Measurements from ENCODE around the gene CD81. TPM values are rescaled to one million over a fixed set of nuclear protein-coding genes. Genes with fewer than 3 reads are reported as not detected.

CD81 gene
- total and polyA plus RNA-seq, 10 of the 15 experiments (the other 5 are each of a cell fraction or from before 2014, with no cell fraction given): 2.0 to 145 (median 57.2) TPM

GRCh38 chr11:2398664-2399355 lies 21.7 kb downstream of the CD81 start:
- WGBS (ENCODE audit: insufficient coverage, insufficient replicate concordance, low lambda C conversion rate, missing lambda C conversion rate): 43% methylated on average over 7 of the region's 7 CpGs
- intact Hi-C loops (cut with micrococcal nuclease; ENCODE audit: unreplicated experiment) (loop anchor here (1.0 kb wide), 1 partner anchor 94 kb away; no protein-coding TSS in a partner anchor), in situ Hi-C loops (cut with MboI) (loop anchor here (25.0 kb wide), 1 partner anchor 1587 kb away; the partner anchor contains the start of genes PIDD1, PNPLA2 and RPLP2)
- no peak for TF ChIP-seq NBN (IDR thresholded peaks at IDR 0.05)
- TF ChIP-seq POU2F2 (IDR thresholded peaks at IDR 0.05; ENCODE audit: borderline replicate concordance, low read depth, low read length): no peak
- no peak for TF ChIP-seq SREBF1 (IDR thresholded peaks at IDR 0.05; ENCODE audit: low read length)
- peak; percentile 16; the same call in 1 of the 2 replicates for TF ChIP-seq RAD21 (IDR thresholded peaks at IDR 0.05; ENCODE audit: insufficient read depth, low read depth, low read length)
- TF ChIP-seq MYB (IDR thresholded peaks at IDR 0.05; ENCODE audit: borderline replicate concordance, low read depth, low read length): no peak
- TF ChIP-seq NFXL1 (IDR thresholded peaks at IDR 0.05; ENCODE audit: borderline replicate concordance): no peak
- peak in 2 of 3 experiments; percentile 3 to 26; a peak in 2 of 6 replicates for TF ChIP-seq CTCF (IDR thresholded peaks at IDR 0.05 in 2 of 3, conservative IDR thresholded peaks at IDR 0.05 in 1 of 3; ENCODE audit: control insufficient read depth in 2 of 3, extremely low read depth in 1 of 3, insufficient read depth in 1 of 3, low read depth in 3 of 3, low read length in 3 of 3)
- TF ChIP-seq BACH1 (IDR thresholded peaks at IDR 0.05; ENCODE audit: borderline replicate concordance): no peak
- TF ChIP-seq MAX (IDR thresholded peaks at IDR 0.05; ENCODE audit: low read depth, low read length): no peak
- TF ChIP-seq EED (IDR thresholded peaks at IDR 0.05; ENCODE audit: low read depth): no peak
- TF ChIP-seq POLR2A (IDR thresholded peaks at IDR 0.05; ENCODE audit: low read depth, low read length): peak; percentile 49
- TF ChIP-seq SUPT20H (IDR thresholded peaks at IDR 0.05; ENCODE audit: borderline replicate concordance, control insufficient read depth, low read depth, low read length): no peak
- no peak for TF ChIP-seq BCL11A (IDR thresholded peaks at IDR 0.05; ENCODE audit: low read depth, low read length)
- TF ChIP-seq HDAC2 (IDR thresholded peaks at IDR 0.05): no peak
- Histone ChIP-seq H3K9ac (ENCODE audit: control insufficient read depth, insufficient read depth, low read length) (peak overlapping the region; percentile 93), H3K4me1 (ENCODE audit: control insufficient read depth, insufficient read depth, low read length) (peaks cover 19% of the 10 kb centered on the region), H3K4me3 (peak overlapping the region; percentile 72), H3K27me3 (replicated peaks in 1 of 2; ENCODE audit: control insufficient read depth in 2 of 2, insufficient read depth in 2 of 2, low read length in 1 of 2) (no peaks in the 10 kb centered on the region), H4K20me1 (ENCODE audit: control insufficient read depth, insufficient read depth) (no peaks in the 10 kb centered on the region; the same call in 1 of the 2 replicates), H2AFZ (ENCODE audit: control insufficient read depth, low read depth, low read length) (no peak overlapping the region), H3K9me3 (replicated peaks; ENCODE audit: control insufficient read depth, insufficient read depth, low read length) (no peaks in the 10 kb centered on the region), H3K79me2 (ENCODE audit: control insufficient read depth, insufficient read depth, low read length) (peaks cover 24% of the 10 kb centered on the region), H3K27ac (ENCODE audit: control insufficient read depth, insufficient read depth) (peak overlapping the region; percentile 89; the same call in 1 of the 2 replicates), H3K36me3 (ENCODE audit: control insufficient read depth in 2 of 2, insufficient read depth in 2 of 2, low read length in 1 of 2) (peaks cover 5 to 29% of the 10 kb centered on the region in 2 experiments; a peak in 3 of 4 replicates), H3K4me2 (ENCODE audit: control insufficient read depth, insufficient read depth) (peak overlapping the region; percentile 96)
- ChIA-PET POLR2A (interaction anchor here (0.6 to 3.4 kb wide), 2 partner anchors 12 to 21 kb away, joined by 3 to 33 read pairs; no protein-coding TSS in a partner anchor), CTCF (interaction anchor here (1.0 to 5.1 kb wide), 4 partner anchors 12 to 94 kb away, joined by 3 to 37 read pairs (median 14); no protein-coding TSS in a partner anchor), SMC1A (ENCODE audit: uncharacterized antibody, unreplicated experiment) (interaction anchor here (3.4 kb wide), 1 partner anchor 94 kb away, joined by 16 read pairs; no protein-coding TSS in a partner anchor), RAD21 (ENCODE audit: unreplicated experiment) (interaction anchor here (3.1 to 3.5 kb wide), 2 partner anchors 11 to 93 kb away, joined by 15 to 18 read pairs; no protein-coding TSS in a partner anchor)
- no peak for ATAC-seq
- BruUV-seq (replicated peaks): TSS peak; percentile 91
- no peak for DNase-seq (ENCODE audit: low read depth, low spot score)
- no peak for FAIRE-seq

All from GM12878 (cell line).